Activated naive CD4-positive, alpha-beta T cell treated with anti-CD3 and anti-CD28 coated beads for 36 hours (primary cell): ENCODE data around the gene VGF. TPM values are rescaled to one million over a fixed set of nuclear protein-coding genes. Genes with fewer than 3 reads are reported as not detected.
"Not testable (repeated sequence)": the region's sequence is repeated elsewhere in the genome, so short reads cannot be mapped to it uniquely, and the experiment has no call there.

Source experiments
- CTCF ChIA-PET: fragments of 350-600 bp; sonication (Branson Sonifier 250); formaldehyde crosslinking; loops from one replicate; lab custom pipeline; 2021; ENCODE audit warnings: antibody characterized with exemption; lab: Charles Lee
- DNase-seq: peaks from one replicate; pipeline ENCODE4 v3.0.0-alpha.2; 2020
- H3K27ac Mint-ChIP-seq: one replicate; pipeline ENCODE4 v1.8.0; 2021; ENCODE audit warnings: mild to moderate bottlenecking, mixed read lengths
- H3K27me3 Mint-ChIP-seq: one replicate; pipeline ENCODE4 v1.8.0; 2021; ENCODE audit warnings: low read depth, mixed read lengths
- H3K36me3 Mint-ChIP-seq: one replicate; pipeline ENCODE4 v1.8.0; 2021; ENCODE audit warnings: low read depth, mixed read lengths
- H3K4me1 Mint-ChIP-seq: one replicate; pipeline ENCODE4 v1.8.0; 2021; ENCODE audit warnings: low read depth, mixed read lengths
- H3K4me3 Mint-ChIP-seq: one replicate; pipeline ENCODE4 v1.8.0; 2021; ENCODE audit warnings: mild to moderate bottlenecking, moderate library complexity, mixed read lengths
- H3K9me3 Mint-ChIP-seq: one replicate; pipeline ENCODE4 v1.8.0; 2021; ENCODE audit warnings: mixed read lengths
- intact Hi-C: fragments of 100-400 bp; cut with micrococcal nuclease; formaldehyde crosslinking; loops from one replicate; pipeline ENCODE4 v1.15.1; 2023
- total RNA-seq, 2 experiments: library from RNA; stranded (reverse); gene quantifications; one replicate each; pipeline ENCODE4 v1.2.3, GENCODE V29; 2021

The VGF gene
- total RNA-seq, result not detected

DNA sequence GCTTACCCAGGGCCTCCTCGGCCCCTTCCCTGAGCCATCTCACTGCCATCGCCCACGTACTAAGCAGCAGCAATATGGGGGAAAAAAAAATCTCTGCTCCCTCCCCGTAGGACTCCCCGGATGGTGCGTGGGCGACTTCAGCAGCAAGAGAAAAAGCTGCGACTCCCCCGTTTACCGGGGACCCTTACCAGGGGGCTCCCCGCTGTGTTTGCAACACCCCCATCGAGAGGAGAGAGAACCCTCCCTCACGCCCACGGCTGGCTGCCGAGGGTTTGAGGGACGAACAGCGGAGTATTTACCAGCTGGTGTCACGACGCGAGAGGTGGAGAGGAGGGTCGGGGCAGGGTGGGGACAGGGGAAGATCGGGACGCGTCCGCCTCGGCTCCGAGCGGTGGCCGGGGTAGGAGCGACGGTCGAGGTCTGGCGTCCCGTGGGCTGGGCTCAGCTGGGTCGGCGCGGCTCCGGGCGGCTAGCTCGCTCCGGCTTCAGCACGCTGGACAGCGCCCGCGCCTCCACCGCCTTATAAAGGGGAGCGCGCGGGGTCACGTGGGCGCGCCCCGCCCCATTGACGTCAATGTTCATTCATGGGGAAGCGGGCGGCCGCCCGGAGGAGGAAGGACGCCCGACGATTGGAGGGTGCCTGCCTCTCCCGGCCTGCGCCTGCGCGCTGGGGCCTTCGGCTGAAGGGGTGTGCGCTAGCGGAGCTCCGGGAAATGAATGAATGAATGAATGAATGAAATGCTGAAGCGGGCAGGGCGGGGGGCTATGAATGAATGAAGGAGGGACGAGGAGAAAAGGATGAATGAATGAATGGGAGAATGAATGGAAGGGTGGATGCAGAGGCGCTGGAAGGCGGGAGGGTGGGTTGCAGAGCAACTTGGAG lies at the start of gene VGF:
VGF (minus strand) TSS at position 495 of the 883 bp plus-strand sequence. CDS start 726 bp downstream, outside the sequence.
- Mint-ChIP-seq H3K4me1 (peaks cover 58% of the 10 kb centered on the region), H3K27me3 (peaks cover 58% of the 10 kb centered on the region), H3K36me3 (peaks cover 4% of the 10 kb centered on the region), H3K27ac (no peak within 1 kb of the TSS), H3K4me3 (peak within 1 kb of the TSS; percentile 77), H3K9me3 (no peaks in the 10 kb centered on the region)
- intact Hi-C loops, result loop anchor here (1.0 to 10.0 kb wide), 4 partner anchors 9 to 271 kb away; partner anchors contain the start of genes ACHE, AP1S1 and IFT22
- CTCF ChIA-PET, result interaction anchor here (0.7 to 1.4 kb wide), 5 partner anchors 21 to 276 kb away, joined by 3 to 8 read pairs (median 3); partner anchors contain the start of genes IFT22 and UFSP1
- DNase-seq, result peak; percentile 95

DNA sequence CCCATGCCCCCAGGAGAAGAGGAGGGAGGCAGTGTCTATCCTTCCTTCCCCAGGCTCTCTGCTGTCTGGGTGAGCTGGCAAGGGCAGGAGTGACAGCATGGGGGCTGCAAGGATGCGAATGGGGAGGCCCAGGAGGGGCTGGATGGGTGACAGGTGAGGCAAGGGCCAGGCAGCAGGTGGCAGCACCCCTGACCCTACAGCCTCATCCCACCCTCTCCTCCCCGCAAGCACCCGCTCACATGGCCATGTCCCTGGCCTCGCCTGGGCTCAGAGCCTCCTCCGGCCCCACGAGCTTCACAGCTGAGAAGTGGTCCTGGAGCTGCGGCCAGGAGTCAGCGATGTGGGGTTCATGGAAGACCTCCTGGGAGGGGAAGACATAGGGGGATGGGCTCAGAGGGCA lies 46.6 kb upstream of the VGF start:
- CTCF ChIA-PET, result interaction anchor here (1.2 to 2.0 kb wide), 2 partner anchors 71 to 104 kb away, joined by 5 to 6 read pairs; no protein-coding TSS in a partner anchor
- DNase-seq, result no peak

DNA sequence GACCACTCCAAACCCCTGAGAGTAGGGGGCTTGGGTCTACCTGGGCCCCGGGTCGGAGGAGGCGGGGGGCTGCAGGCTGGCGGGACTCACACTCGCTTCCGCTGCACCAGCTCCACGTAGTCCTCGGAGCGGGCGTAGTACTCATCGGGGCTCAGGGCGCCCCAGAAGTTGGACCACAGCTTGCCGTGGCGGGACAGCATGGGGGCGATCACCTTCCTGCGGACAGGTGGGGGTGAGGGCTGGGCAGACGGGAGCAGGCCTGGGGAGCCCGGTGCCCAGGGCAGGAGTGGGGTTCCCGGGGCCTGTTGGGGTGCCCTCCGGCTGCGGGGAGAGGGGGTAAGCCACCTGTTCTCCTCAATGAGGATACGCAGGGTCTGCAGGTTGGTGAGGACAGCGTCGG lies 46.1 kb upstream of the VGF start:
- Mint-ChIP-seq H3K4me3 (no peak overlapping the region), H3K9me3 (no peaks in the 10 kb centered on the region), H3K4me1 (peaks cover 10% of the 10 kb centered on the region), H3K27ac (no peak overlapping the region), H3K36me3 (peaks cover 12% of the 10 kb centered on the region), H3K27me3 (no peaks in the 10 kb centered on the region)
- intact Hi-C loops, result no loop called here
- CTCF ChIA-PET, result interaction anchor here (1.2 to 2.0 kb wide), 2 partner anchors 71 to 105 kb away, joined by 5 to 6 read pairs; no protein-coding TSS in a partner anchor
- DNase-seq, result no peak

More for the DNA sequence above, 46.6 kb upstream of the VGF start:
- Mint-ChIP-seq H3K4me1 (peaks cover 13% of the 10 kb centered on the region), H3K9me3 (no peaks in the 10 kb centered on the region), H3K36me3 (peaks cover 10% of the 10 kb centered on the region), H3K27me3 (no peaks in the 10 kb centered on the region), H3K27ac (no peak overlapping the region), H3K4me3 (no peak overlapping the region)
- intact Hi-C loops, result no loop called here

DNA sequence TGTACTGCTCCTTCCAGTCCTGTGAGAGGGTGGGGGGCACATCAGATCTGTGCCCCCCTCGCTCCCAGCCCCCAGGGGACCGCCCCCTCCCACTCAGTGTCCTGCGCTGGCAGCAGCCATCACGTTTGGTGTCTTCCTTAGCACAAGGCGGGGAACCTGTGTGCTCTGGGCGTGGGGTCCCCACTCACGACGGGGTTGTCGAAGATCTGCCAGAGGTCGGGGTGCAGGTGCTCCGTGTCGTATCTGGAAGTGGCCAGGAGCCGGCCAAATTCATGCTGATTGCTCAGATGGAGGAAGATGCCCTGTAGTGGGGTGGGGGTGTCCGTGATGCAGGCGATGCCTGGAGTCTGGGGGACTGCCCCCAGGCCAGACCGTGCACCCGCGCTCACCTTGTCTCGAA lies 44.8 kb upstream of the VGF start:
- Mint-ChIP-seq H3K27ac (no peak overlapping the region), H3K36me3 (peaks cover 14% of the 10 kb centered on the region), H3K27me3 (no peaks in the 10 kb centered on the region), H3K4me3 (no peak overlapping the region), H3K4me1 (no peaks in the 10 kb centered on the region), H3K9me3 (no peaks in the 10 kb centered on the region)
- CTCF ChIA-PET, result no interaction called here
- intact Hi-C loops, result no loop called here
- DNase-seq, result no peak

DNA sequence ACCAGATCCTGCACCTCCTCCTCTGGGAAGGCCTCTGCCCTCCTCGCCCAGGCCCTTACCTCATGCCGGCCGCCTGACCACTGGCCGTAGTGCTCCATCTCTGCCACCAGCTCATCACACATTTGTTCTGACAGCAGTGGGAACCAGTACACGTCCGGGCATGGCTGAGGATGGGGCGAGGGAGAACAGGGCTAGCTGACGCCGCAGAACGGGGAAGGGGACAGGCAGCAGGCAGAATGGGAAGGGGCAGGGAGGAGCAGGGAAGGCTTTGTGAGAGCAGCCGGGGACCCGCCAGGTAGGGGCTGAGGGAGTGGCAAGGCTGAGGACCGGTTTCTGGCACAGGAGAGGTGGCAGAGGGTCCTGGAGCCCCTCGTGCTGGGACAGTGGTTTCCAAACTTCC lies 43.4 kb upstream of the VGF start:
- intact Hi-C loops, result no loop called here
- peaks cover under 1% of the 10 kb centered on the region for H3K27me3 Mint-ChIP-seq
- peaks cover 2% of the 10 kb centered on the region for H3K4me1 Mint-ChIP-seq
- H3K4me3 Mint-ChIP-seq, result no peak overlapping the region
- H3K9me3 Mint-ChIP-seq, result no peaks in the 10 kb centered on the region
- H3K36me3 Mint-ChIP-seq, result peaks cover 11% of the 10 kb centered on the region
- no peak overlapping the region for H3K27ac Mint-ChIP-seq
- DNase-seq, result no peak
- CTCF ChIA-PET, result no interaction called here

DNA sequence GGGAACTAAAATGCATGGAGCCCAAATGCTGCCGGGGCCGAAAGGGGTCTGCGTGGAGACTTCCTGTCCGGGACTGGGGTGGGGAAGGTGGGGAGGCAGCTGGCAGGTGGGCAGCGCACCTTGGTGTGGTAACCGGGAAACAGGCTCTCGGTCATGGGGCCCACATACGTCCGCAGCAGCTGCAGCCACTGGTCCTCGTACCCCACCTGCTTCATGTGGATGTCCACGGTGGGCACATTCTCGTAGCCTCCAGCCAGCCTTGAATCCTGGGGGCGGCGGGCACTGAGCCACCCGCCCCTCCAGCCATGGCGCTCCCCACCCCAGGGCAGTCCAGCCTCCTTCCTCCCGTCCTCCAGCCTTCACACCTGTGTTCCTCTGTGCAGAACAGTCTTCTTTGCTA lies 42.1 kb upstream of the VGF start:
- CTCF ChIA-PET, result interaction anchor here (0.9 to 1.1 kb wide), 2 partner anchors 15 to 63 kb away, joined by 4 to 5 read pairs; no protein-coding TSS in a partner anchor
- peaks cover 7% of the 10 kb centered on the region for H3K4me1 Mint-ChIP-seq
- peaks cover 7% of the 10 kb centered on the region for H3K27me3 Mint-ChIP-seq
- no peaks in the 10 kb centered on the region for H3K9me3 Mint-ChIP-seq
- intact Hi-C loops, result no loop called here
- no peak overlapping the region for H3K4me3 Mint-ChIP-seq
- DNase-seq, result no peak
- H3K27ac Mint-ChIP-seq, result no peak overlapping the region
- peaks cover 11% of the 10 kb centered on the region for H3K36me3 Mint-ChIP-seq

DNA sequence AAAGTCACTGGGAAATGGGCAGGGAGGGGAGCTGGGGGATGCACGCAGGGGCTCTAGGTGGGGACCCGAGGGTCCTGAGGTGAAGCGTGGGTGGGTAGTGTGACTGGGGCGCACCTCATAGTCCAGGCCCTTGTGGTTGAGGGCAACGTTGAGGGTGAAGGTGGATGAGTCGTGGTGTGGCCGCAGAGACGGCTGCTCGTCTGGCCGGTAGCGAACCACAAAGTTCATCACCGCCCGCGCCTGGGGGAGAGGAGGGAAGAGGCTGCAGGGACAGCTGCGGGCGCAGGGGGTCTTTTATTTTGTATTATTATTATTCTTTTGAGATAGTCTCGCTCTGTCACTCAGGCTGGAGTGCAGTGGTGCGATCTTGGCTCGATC lies 41.3 kb upstream of the VGF start:
- H3K4me1 Mint-ChIP-seq, result peaks cover 7% of the 10 kb centered on the region
- H3K36me3 Mint-ChIP-seq, result peaks cover 11% of the 10 kb centered on the region
- CTCF ChIA-PET, result interaction anchor here (1.8 kb wide), 1 partner anchor 14 kb away, joined by 5 read pairs; no protein-coding TSS in a partner anchor
- intact Hi-C loops, result no loop called here
- no peak overlapping the region for H3K27ac Mint-ChIP-seq
- peaks cover 7% of the 10 kb centered on the region for H3K27me3 Mint-ChIP-seq
- no peaks in the 10 kb centered on the region for H3K9me3 Mint-ChIP-seq
- no peak overlapping the region for H3K4me3 Mint-ChIP-seq
- DNase-seq, result no peak

DNA sequence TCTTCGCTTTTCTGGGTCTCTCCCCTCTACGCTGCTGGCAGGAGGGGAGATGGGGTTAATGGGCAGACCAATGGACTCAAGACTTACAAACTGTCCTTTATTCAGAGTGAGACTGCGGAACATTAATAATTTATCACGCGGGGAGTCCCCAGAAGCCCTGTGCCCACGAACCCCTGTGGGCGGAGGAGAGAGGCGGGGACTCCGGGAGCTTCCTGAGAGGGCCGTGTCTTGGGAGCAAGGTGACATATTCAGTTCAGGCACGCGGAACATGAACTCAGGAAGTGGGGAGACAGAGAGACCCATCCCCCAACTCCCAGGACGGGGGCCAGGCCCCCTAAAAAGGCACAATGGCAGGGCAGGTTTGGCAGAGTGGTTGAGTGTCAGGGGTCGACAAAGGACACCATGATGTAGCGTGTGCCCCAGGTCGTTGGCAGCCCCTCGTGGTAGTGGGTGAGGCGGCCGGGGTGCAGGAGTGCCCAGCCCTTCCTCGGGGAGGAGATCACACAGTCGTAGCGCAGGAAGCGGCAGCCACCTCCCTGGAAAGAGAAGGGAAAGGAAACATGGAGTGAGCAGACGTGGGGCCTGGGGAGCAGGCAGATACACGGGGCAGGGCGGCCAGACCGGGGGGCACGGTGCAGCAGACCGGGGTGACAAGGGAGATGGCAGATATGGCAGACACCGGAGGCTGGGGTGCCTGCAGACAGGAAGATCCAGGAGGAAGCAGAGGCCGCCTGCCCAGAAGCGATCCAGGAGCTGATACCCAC lies 40.7 kb upstream of the VGF start:
- Mint-ChIP-seq H3K9me3 (no peaks in the 10 kb centered on the region), H3K36me3 (peaks cover 11% of the 10 kb centered on the region), H3K4me1 (peaks cover 9% of the 10 kb centered on the region), H3K27ac (no peak overlapping the region), H3K4me3 (no peak overlapping the region), H3K27me3 (peaks cover 13% of the 10 kb centered on the region)
- CTCF ChIA-PET, result interaction anchor here (1.8 kb wide), 1 partner anchor 14 kb away, joined by 5 read pairs; no protein-coding TSS in a partner anchor
- no peak for DNase-seq
- intact Hi-C loops, result no loop called here

DNA sequence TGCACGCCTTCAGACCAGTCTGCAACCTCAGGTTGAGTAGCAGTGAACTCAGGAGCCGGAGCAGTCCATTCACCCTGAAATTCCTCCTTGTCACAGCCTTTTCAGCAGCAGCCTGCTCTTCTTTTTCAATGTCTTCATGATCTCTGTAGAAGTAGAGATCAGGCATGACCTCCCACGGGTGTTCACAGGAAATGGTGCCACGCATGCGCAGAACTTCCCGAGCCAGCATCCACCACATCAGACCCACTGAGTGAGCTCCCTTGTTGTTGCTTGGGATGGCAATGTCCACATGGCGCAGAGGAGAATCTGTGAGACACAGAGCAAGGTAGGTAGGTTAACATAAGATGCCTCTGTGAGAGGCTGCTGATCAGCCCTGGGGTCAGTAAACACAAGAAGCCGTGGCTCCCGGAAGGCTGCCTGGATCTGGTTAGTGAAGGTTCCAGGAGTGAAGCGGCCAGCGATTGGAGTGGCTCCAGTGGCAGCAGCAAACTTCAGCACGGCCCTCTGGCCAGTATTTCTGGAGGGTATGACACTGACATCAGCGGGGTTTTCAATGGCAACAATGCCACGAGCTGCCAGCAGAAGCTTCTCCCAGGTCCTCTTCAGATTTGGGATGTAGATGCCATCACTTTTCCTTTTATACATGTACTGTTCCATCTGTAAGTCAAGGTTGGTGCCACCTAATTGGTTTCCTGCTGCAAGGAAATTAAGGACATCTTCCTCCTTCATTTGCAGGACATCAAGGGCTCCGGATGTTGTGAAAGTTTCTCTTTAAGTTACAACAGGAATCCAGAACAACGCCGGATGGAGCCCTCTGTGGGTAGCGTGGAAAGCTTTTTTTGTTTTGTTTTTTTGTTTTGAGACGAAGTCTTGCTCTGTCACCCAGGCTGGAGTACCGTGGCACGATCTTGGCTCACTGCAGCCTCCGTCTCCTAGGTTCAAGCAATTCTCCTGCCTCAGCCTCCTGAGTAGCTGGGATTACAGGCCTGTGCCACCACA lies 38.7 kb upstream of the VGF start:
- H3K27me3 Mint-ChIP-seq, result peaks cover 21% of the 10 kb centered on the region
- H3K27ac Mint-ChIP-seq, result peak overlapping the region; percentile 54
- not testable (repeated sequence) for H3K9me3 Mint-ChIP-seq, H3K36me3 Mint-ChIP-seq
- intact Hi-C loops, result loop anchor here (5.0 kb wide), 2 partner anchors 38 to 78 kb away; no protein-coding TSS in a partner anchor
- CTCF ChIA-PET, result interaction anchor here (0.6 to 2.3 kb wide), 6 partner anchors 11 to 313 kb away, joined by 3 to 6 read pairs (median 4); no protein-coding TSS in a partner anchor
- H3K4me3 Mint-ChIP-seq, result peak overlapping the region; percentile 61
- DNase-seq, result peak; percentile 27
- H3K4me1 Mint-ChIP-seq, result peaks cover 14% of the 10 kb centered on the region

DNA sequence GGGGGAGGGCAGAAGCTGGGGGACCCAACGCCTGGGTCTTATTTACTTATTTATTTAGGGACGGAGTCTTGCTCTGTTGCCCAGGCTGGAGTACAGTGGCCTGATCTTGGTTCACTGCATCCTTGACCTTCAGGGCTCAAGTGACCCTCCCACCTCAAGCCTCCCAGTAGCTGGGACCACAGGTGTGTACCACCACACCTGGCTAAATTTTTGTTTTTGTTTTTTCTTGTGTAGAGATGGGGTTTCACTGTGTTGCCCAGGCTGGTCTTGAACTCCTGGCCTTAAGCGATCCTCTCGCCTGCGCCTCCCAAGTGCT lies 37.2 kb upstream of the VGF start:
- no peaks in the 10 kb centered on the region for H3K9me3 Mint-ChIP-seq
- no peak overlapping the region for H3K27ac Mint-ChIP-seq
- H3K4me3 Mint-ChIP-seq, result no peak overlapping the region
- peaks cover 21% of the 10 kb centered on the region for H3K27me3 Mint-ChIP-seq
- DNase-seq, result no peak
- H3K36me3 Mint-ChIP-seq, result peaks cover 5% of the 10 kb centered on the region
- intact Hi-C loops, result loop anchor here (5.0 kb wide), 2 partner anchors 40 to 80 kb away; no protein-coding TSS in a partner anchor
- CTCF ChIA-PET, result interaction anchor here (0.9 to 2.3 kb wide), 5 partner anchors 8 to 68 kb away, joined by 3 to 9 read pairs (median 5); no protein-coding TSS in a partner anchor
- peaks cover 14% of the 10 kb centered on the region for H3K4me1 Mint-ChIP-seq
